OCI-LY7 (cell line): ENCODE data around the gene RAB40C. TPM values are rescaled to one million over a fixed set of nuclear protein-coding genes. Genes with fewer than 3 reads are reported as not detected.

ENCODE experiments used
- BruUV-seq: library from RNA; stranded (reverse); fragments of 400-500 nt; replicated peaks from 2 replicates; lab custom pipeline; 2021; lab: Mats Ljungman, UMichigan
- CTCF ChIA-PET: fragments of 300-600 bp; sonication (Branson Sonifier 250); formaldehyde crosslinking; loops from one replicate; lab custom pipeline; 2022; ENCODE audit warnings: antibody characterized with exemption; ENCODE audit not compliant: unreplicated experiment; lab: Charles Lee
- POLR2A ChIA-PET: fragments of 300-600 bp; sonication (Branson Sonifier 250); formaldehyde crosslinking; loops from one replicate; lab custom pipeline; 2022; ENCODE audit warnings: antibody characterized with exemption; lab: Charles Lee
- DNase-seq: peaks from one replicate; pipeline ENCODE4 v3.0.0-alpha.2; 2015; ENCODE audit warnings: low spot score
- H2AFZ ChIP-seq: fragments of 200-600 bp; sonication (generic), shearing (Covaris generic); 2 replicates; pipeline ENCODE4 v1.6.1; 2014; ENCODE audit warnings: mild to moderate bottlenecking, antibody characterized with exemption, low read length, moderate library complexity
- H3K27ac ChIP-seq: fragments of 200-600 bp; sonication (generic); 2 replicates; pipeline ENCODE4 v1.5.1; 2014; ENCODE audit warnings: mixed run types, low read depth, mild to moderate bottlenecking, moderate library complexity, low read length, inconsistent platforms; ENCODE audit not compliant: poor library complexity, severe bottlenecking
- H3K36me3 ChIP-seq: fragments of 200-600 bp; sonication (generic); 2 replicates; pipeline ENCODE4 v1.6.1; 2014; ENCODE audit warnings: mild to moderate bottlenecking, antibody characterized with exemption, low read length, moderate library complexity, mixed read lengths; ENCODE audit not compliant: insufficient read depth
- H3K4me1 ChIP-seq: fragments of 200-600 bp; sonication (generic); 2 replicates; pipeline ENCODE4 v1.5.1; 2014; ENCODE audit warnings: mild to moderate bottlenecking, low read length; ENCODE audit not compliant: insufficient read depth, poor library complexity, severe bottlenecking
- H3K4me2 ChIP-seq: fragments of 200-600 bp; sonication (generic); 2 replicates; pipeline ENCODE4 v1.6.1; 2014; ENCODE audit warnings: mild to moderate bottlenecking, low read length
- H3K4me3 ChIP-seq: fragments of 200-600 bp; sonication (generic); 2 replicates; pipeline ENCODE4 v1.5.1; 2014; ENCODE audit warnings: mild to moderate bottlenecking, low read depth, low read length; ENCODE audit not compliant: poor library complexity, severe bottlenecking
- H3K79me2 ChIP-seq: fragments of 200-600 bp; sonication (generic); 2 replicates; pipeline ENCODE4 v1.6.1; 2016; ENCODE audit warnings: low read depth, mild to moderate bottlenecking, low read length, moderate library complexity, mixed read lengths; ENCODE audit not compliant: insufficient read depth
- H3K9me2 ChIP-seq: fragments of 200-600 bp; sonication (generic); 2 replicates; pipeline ENCODE4 v1.6.1; 2016; ENCODE audit warnings: mild to moderate bottlenecking, low read length, mixed read lengths; ENCODE audit not compliant: insufficient read depth
- H3K9me3 ChIP-seq: fragments of 200-600 bp; sonication (generic); 2 replicates; pipeline ENCODE4 v1.6.1; 2014; ENCODE audit warnings: mild to moderate bottlenecking, mixed run types, low read length, mixed read lengths
- H4K20me1 ChIP-seq: fragments of 200-600 bp; sonication (generic); 2 replicates; pipeline ENCODE4 v1.6.1; 2014; ENCODE audit warnings: mild to moderate bottlenecking, antibody characterized with exemption, low read length, moderate library complexity, mixed read lengths; ENCODE audit not compliant: insufficient read depth
- EZH2phosphoT487 ChIP-seq: fragments of 200-600 bp; sonication (generic); IDR thresholded peaks from 2 replicates; pipeline ENCODE4 v1.6.1; 2018; ENCODE audit warnings: low read depth, borderline replicate concordance, mild to moderate bottlenecking, mixed run types, antibody characterized with exemption, low read length, moderate library complexity, mixed read lengths
- intact Hi-C: fragments of 100-400 bp; cut with micrococcal nuclease; formaldehyde crosslinking; loops from one replicate; pipeline ENCODE4 v1.10.0; 2022; ENCODE audit not compliant: unreplicated experiment
- total RNA-seq, 2 experiments: library from RNA; depleted of rRNA in 1 of 2; stranded (reverse); fragments of >200 nt in 1 of 2; shearing (Covaris generic) in 1 of 2; gene quantifications; 2 replicates each; pipeline ENCODE4 v1.2.3, GENCODE V29; 2014 to 2022
- TF ChIP-seq, protein P1 (sequence below): fragments of 200-600 bp; sonication (generic); conservative IDR thresholded peaks from 2 replicates; pipeline ENCODE4 v1.5.1; 2014; ENCODE audit warnings: mild to moderate bottlenecking, antibody characterized with exemption, low read length, moderate library complexity, mixed read lengths

RAB40C gene
- total RNA-seq, 2 experiments from 2014 or later, result 19.3 to 20.9 TPM

DNA sequence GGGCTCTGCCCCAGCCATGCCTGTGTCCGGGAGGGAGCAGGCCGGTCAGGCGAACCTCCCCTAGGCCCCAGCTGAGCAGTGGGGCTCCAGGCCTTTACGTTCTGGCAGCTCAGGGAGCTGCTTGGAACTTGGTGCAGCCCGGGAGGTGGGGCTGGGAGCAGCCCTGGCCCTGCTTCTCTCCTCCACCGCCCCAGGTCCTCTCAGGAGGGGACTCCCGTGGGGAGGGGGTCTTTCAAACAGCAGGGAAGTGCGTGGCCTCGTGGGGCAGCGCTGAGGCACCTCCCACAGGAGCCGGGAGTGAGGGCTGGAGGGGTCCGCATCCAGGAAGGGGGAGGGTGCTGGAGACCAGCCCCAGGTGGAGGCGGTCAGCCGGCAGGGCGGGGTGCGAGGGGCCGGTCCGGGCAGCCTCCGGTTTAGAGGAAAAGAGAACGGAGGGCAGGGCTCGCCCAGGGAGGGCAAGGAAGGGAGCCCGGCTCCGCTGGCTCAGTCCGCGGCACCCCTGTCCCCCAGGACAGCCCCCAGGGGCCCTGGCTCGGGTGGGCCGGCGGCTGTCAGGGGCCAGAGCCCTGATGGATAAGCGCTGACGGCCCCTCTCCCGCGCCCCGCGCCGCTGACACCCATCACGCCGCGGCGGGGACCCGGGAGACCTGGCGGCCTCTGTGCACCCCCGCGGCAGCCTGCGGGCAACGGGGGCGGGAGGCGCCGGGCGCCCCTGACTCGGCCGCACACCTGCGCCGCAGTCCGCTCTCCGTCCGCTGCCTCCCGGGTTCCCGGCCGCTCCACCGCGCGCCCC lies 30.3 kb upstream of the RAB40C start:
- intact Hi-C loops, result no loop called here
- Histone ChIP-seq H3K4me3 (no peak overlapping the region), H3K79me2 (no peaks in the 10 kb centered on the region), H4K20me1 (no peaks in the 10 kb centered on the region), H3K4me1 (no peaks in the 10 kb centered on the region), H3K4me2 (no peak overlapping the region), H3K9me2 (no peaks in the 10 kb centered on the region), H3K27ac (no peak overlapping the region), H3K36me3 (no peaks in the 10 kb centered on the region), H2AFZ (no peak overlapping the region), H3K9me3 (no peaks in the 10 kb centered on the region)
- no TSS peak for BruUV-seq
- TF ChIP-seq, protein P1, sequence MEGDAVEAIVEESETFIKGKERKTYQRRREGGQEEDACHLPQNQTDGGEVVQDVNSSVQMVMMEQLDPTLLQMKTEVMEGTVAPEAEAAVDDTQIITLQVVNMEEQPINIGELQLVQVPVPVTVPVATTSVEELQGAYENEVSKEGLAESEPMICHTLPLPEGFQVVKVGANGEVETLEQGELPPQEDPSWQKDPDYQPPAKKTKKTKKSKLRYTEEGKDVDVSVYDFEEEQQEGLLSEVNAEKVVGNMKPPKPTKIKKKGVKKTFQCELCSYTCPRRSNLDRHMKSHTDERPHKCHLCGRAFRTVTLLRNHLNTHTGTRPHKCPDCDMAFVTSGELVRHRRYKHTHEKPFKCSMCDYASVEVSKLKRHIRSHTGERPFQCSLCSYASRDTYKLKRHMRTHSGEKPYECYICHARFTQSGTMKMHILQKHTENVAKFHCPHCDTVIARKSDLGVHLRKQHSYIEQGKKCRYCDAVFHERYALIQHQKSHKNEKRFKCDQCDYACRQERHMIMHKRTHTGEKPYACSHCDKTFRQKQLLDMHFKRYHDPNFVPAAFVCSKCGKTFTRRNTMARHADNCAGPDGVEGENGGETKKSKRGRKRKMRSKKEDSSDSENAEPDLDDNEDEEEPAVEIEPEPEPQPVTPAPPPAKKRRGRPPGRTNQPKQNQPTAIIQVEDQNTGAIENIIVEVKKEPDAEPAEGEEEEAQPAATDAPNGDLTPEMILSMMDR, result no peak
- TF ChIP-seq EZH2phosphoT487, result no peak
- no peak for DNase-seq
- CTCF ChIA-PET, result no interaction called here
- POLR2A ChIA-PET, result no interaction called here

DNA sequence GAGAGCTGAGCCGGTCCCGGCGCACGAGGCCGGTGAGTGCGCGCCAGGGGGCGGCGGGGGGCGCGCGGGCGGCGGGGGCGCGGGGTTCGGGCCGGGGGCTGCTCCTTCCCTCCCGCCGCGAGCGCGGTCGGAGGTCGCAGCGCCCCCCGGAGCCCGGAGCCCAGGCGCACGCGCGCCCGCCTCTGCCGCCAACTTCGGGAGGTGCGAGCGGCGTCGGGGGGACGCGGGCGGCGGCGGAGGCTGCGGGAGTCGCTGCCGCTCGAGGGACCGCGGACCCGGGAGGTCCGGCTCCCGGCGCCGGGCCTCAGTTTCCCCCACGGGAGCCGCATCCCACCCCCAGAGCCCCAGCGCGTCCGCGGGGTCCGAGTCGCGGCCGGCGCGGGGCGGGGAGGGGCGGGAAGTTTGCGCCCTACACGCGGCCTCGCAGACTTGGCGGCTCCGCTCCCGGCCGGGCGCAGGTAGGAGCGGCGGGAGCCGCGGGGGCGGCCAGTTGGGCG lies 29.6 kb upstream of the RAB40C start, which contains the start of gene PRR35:
Gene PRR35, plus strand, starts transcription at position 191 of the 497 bp plus-strand sequence. CDS start 2,901 bp downstream, outside the sequence.
- CTCF ChIA-PET, result no interaction called here
- H4K20me1 ChIP-seq, result no peaks in the 10 kb centered on the region
- no peak for DNase-seq
- H3K4me2 ChIP-seq, result no peak within 1 kb of the TSS
- H3K79me2 ChIP-seq, result no peaks in the 10 kb centered on the region
- H3K9me3 ChIP-seq, result no peaks in the 10 kb centered on the region
- no peak within 1 kb of the TSS for H2AFZ ChIP-seq
- no peak within 1 kb of the TSS for H3K27ac ChIP-seq
- H3K4me1 ChIP-seq, result no peaks in the 10 kb centered on the region
- TF ChIP-seq, protein P1, result no peak
- TF ChIP-seq EZH2phosphoT487, result no peak
- POLR2A ChIA-PET, result no interaction called here
- no TSS peak for BruUV-seq
- H3K36me3 ChIP-seq, result no peaks in the 10 kb centered on the region
- intact Hi-C loops, result no loop called here
- H3K4me3 ChIP-seq, result no peak within 1 kb of the TSS
- H3K9me2 ChIP-seq, result no peaks in the 10 kb centered on the region
